Gastroesophageal sphincter (tissue), 3 donors: ENCODE data around the gene STPG2.

Experiments
- CTCF ChIP-seq, 4 experiments: fragments of 200-600 bp in 2 of 4; fragments of 450-650 bp in 2 of 4; sonication (generic) in 1 of 4; IDR thresholded peaks; one replicate each; pipeline ENCODE4 v1.5.1; 2017 to 2019; ENCODE audit warnings: antibody characterized with exemption in 4 of 4, mild to moderate bottlenecking in 2 of 4, moderate library complexity in 2 of 4
- EP300 ChIP-seq: sonication (generic); formaldehyde crosslinking; IDR thresholded peaks from one replicate; pipeline ENCODE4 v1.6.1; 2017; ENCODE audit warnings: antibody characterized with exemption, mild to moderate bottlenecking

- TF ChIP-seq CTCF (IDR thresholded peaks at IDR 0.05): no peak
- no peak for TF ChIP-seq EP300
These were observed 330.5 kb downstream of the STPG2 start for GRCh38 chr4:97812768-97813167.
